GM21619 (cell line): ENCODE results near the gene LZTR1.
"Not testable (repeated sequence)": the region's sequence is repeated elsewhere in the genome, so short reads cannot be mapped to it uniquely, and the experiment has no call there.

Experiments
- ATAC-seq: cut with Tn5 transposase; IDR thresholded peaks from one replicate; pipeline ENCODE4 v1.9.1; 2021; ENCODE audit not compliant: unreplicated experiment

LZTR1 gene

DNA sequence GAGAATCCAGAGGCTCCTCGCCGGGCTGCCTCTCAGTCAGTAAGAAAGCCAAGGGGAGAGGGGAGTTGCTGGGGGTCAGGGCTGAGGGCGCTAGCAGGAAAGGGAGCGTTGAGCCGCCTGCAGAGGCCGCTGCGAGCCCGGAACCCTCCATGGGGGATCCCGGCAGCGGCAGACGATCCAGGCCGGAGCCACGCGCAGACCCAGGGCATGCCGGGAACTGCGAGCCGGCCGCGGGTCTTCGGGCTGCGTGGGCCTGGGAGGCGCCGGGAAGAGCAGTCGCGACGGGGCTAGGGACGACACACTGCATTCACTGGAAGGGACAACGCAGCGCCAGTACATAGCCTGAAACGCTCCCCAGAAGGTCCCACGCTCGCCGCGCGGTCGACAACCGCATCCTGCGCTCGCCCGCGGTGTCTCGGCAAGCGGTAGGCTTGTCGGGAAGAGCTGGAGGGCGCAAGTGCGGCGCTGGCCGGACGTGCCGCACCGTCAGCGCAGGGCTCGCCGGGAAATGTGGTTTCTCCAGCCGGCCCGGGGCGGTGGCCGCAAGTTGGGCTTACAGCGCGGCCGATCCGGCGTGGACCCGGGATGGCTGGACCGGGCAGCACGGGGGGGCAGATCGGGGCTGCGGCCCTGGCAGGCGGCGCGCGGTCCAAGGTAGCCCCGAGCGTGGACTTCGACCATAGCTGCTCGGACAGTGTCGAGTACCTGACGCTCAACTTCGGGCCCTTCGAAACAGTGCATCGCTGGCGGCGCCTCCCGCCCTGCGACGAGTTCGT is at the start of gene LZTR1:
Gene LZTR1, plus strand, starts transcription at position 511 of the 776 bp plus-strand sequence. Its CDS starts 75 bp downstream, at position 586.
- peak; percentile 81 for ATAC-seq

DNA sequence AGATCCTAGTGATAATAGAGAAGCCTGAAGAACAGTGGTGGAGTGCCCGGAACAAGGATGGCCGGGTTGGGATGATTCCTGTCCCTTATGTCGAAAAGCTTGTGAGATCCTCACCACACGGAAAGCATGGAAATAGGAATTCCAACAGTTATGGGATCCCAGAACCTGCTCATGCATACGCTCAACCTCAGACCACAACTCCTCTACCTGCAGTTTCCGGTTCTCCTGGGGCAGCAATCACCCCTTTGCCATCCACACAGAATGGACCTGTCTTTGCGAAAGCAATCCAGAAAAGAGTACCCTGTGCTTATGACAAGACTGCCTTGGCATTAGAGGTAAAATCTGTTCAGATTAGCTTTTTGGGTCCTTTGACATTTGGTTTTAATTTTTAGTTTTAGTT is 48.2 kb upstream of the LZTR1 start:
- ATAC-seq = no peak

DNA sequence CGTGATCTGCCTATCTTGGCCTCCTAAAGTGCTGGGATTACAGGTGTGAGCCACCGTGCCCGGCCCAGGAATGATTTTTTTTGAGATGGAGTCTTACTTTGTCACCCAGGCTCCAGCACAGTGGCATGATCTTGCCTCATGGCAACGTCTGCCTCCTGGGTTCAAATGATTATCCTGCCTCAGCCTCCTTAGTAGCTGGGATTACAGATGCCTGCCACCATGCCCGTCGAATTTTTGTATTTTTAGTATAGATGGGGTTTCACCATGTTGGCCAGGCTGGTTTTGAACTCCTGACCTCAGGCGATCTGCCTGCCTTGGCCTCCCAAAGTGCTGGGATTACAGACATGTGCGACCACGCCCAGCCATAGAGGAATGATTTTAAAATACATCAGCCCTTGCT is 47.0 kb upstream of the LZTR1 start:
- not testable (repeated sequence) for ATAC-seq

DNA sequence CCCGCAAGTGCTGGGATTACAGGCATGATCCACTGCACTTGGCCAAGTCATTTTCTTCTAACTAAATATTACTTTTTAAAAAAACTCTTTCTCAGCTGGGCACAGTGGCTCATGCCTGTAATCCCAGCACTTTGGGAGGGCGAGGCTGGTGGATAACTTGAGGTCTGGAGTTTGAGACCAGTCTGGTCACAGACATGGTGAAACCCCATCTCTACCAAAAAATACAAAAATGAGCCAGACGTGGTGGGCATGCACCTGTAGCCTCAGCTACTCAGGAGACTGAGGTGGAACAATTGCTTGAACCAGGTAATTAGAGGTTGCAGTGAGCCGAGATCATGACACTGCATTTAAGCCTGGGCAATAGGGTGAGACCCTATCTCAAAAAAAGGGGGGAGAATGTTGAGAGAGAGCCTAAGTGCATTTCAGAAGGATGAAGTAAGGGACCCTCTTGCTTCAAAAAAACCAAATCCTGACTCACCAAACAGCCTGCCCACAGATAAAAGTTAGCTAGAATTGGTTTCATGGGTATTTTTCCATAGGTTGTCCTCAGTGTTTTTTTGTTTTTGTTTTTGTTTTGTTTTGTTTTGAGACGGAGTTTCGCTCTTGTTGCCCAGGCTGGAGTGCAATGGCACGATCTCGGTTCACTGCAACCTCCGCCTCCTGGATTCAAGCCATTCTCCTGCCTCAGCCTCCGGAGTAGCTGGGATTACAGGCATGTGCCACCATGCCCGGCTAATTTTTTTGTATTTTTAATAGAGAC is 46.1 kb upstream of the LZTR1 start:
- not testable (repeated sequence) for ATAC-seq

DNA sequence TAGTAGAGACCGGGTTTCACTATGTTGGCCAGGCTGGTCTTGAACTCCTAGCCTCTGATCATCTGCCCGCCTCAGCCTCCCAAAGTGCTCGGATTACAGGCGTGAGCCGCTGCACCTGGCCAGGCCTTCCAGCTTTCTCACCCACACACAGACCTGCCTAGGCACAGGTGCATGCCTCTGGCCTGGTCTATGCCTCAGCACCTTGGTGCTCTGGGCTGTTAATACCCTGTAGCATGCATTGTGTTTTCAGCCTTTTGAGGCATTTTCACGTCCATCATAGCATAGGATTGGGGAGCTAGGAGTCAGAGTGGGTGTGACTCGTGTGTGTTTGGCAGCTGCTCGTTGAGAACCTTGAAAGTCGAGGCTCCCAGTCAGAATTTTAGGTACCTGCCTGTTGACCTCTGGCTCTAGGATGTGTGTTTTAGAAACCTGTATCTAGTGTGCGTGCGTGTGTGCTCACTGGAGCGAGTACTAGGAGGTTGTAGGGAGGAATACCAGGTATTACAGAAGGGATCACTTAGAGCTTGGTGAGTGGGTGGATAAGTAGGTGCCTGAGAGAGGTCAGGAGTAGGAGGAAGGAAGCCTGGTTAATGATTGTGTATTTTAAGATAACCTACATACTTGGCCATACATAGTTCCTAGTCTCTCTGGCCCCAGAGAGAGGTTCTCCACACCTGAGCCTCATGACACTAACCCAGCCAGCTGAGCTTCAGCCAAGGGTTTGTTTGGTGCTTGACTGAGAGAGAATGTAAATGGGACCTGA is 44.9 kb upstream of the LZTR1 start:
- ATAC-seq = no peak

DNA sequence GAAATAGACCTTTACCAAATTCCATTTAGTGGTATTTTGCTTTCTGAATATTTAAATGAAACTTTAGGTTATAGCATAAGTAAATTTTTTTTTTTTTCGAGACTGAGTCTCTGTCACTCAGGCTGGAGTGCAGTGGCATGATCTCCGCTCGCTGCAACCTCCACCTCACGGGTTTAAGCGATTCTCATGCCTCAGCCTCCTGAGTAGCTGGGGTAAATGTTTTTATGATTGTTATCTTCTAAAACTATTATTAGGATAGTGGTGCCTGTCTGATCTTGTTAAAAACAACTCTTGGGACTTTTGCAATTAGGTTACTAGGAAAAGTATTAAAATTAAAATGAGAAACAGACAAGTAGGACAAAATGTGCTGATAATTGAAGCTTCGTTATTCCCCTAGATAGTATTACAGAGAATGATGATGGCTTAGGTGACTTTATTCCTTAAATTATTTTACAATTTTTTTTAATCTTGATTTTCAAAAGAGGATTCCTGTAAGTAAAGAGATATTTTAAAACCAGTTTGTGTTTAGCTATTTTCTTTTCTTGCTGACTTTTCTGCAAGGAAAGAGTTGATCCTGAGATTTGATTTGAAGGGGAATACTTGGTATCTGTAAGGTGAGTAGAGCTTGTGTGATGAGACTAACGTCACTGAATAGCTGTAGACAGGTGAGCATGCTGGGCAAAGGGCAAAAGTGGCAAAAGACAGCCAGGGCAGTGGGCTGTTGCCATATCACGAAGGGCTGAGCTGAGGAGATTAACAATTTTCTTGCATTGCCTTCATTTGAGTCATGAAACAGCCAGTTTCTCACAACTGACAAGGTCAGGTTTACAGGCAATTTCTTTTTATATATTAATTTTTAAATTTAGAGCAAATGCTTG is 44.1 kb upstream of the LZTR1 start:
- no peak for ATAC-seq

DNA sequence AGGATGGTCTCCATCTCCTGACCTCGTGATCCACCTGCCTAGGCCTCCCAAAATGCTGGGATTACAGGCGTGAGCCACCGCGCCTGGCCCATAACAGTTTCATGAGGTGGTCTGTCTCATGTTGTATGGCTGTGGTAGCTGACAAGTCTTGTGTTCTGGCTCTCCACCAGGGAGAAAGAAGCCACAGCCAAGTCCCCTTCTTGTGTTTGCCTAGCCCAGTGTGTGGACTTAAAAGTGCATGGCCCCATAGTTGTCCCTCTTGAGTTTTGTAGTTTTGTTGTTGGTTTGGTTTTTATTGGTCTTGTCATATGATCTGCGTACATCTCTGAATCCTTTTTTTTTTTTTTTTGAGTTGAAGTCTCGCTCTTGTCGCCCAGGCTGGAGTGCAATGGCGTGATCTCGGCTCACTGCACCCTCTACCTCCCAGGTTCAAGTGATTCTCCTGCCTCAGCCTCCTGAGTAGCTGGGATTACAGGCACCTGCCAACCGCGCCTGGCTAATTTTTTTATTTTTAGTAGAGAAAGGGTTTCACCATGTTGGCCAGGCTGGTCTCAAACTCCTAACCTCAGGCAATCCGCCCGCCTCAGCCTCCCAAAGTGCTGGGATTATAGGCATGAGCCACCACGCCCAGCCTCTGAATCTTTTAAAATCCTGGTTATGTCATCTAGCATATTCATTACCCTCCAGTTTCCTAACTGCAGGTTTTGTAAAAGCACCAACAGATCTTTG is 42.5 kb upstream of the LZTR1 start:
- ATAC-seq = not testable (repeated sequence)

DNA sequence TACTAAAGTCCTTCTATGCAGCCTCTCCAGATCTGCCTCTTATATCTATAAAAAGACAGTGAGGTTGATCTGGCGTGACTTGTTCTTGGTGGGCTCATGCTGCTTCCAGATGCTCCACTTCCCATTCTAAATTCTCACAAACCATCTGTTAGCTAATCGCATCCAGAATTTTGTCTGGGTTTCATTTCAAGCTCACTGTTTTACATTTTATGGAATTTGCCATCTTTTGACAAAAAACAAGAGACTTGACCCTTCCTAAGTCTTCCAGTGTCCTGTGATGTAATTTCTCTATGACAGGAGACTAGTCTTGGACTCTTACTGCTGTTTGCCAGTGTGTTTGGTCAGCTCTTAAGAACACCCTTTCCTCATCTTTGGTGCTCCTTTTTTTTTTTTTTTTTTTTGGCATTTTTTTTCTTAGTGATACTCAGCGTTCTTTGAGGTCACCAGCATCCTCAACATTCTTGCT is 41.9 kb upstream of the LZTR1 start:
- no peak for ATAC-seq

DNA sequence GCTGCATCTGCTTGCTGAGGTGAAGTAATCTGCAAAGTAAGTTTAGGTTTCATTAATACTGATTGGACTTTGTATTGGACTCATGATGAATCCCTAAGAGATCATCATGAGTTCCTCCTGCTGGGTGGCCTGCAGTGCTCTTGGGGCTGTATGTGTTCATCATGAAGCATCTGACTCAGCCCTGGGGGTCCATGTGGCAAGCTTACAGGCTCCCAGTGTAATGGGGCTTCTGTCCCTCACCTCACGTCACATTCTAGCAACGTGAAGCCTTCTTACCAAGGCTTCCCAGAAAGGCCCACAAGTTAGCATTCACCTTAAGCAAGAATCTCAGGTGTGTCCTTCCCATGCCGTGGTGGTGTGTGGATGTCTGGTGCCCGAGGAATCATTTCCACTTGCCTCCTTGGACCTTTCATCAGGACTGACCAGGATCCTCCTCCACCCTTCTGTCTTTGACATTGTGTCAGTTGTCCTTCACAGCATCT is 41.2 kb upstream of the LZTR1 start:
- no peak for ATAC-seq

DNA sequence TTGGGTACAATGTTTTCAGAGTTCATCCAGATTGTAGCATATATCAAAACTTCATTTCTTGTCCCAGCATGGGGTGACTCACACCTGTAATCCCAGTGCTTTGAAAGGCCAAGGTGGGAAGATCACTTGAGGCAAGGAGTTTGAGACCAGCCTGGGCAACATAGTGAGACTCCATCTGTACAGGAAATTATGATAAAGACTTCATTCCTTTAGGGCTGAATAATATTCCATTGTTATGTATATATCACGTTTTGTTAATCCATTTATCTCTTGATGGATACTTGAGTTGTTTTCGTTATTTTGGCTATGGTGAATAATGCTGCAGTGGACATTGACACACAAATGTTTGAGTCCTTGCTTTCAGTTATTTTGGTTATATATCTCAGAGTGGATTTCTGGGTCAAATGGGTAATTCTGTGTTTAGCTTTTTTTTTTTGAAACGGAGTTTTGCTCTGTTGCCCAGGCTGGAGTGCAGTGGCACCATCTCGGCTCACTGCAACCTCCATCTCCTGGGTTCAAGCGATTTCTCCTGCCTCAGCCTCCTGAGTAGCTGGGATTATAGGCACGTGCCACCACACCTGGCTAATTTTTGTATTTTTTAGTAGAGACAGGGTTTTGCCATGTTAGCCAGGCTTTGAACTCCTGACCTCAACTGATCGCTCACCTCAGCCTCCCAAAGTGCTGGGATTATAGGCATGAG is 39.7 kb upstream of the LZTR1 start:
- ATAC-seq = not testable (repeated sequence)

DNA sequence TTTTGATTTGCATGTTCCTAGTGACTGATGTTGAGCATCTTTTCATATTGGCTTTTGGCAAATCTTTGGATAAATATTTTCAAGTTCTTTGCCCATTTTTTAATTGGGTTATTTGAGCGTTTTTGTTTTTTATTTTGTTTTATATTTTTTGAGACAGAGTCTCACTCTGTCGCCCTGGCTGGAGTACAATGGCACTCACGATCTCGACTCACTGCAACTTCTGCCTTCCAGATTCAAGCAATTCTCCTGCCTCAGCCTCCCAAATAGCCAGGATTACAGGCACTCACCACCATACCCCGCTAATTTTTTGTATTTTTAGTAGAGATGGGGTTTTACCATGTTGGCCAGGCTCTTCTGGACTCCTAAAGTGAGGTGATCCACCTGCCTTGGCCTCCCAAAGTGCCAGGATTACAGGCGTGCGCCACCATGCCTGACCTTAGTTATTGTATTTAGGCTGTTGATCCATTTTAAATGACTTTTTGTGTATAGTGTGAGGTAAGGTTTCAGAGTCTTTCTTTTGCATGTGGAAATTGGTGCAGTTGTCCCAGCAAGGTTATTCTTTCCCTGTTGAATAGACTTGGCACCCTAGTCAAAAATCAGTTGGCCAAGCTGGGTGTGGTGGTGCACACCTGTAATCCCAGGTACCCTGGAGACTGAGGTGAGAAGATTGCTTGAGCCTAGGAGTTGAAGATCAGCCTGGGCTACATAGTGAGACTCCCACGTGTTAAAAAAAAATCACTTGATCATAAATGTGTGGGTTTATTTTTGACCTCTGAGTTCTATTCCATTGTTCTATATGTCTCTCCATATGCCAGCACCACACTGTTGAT is 38.8 kb upstream of the LZTR1 start:
- no peak for ATAC-seq

DNA sequence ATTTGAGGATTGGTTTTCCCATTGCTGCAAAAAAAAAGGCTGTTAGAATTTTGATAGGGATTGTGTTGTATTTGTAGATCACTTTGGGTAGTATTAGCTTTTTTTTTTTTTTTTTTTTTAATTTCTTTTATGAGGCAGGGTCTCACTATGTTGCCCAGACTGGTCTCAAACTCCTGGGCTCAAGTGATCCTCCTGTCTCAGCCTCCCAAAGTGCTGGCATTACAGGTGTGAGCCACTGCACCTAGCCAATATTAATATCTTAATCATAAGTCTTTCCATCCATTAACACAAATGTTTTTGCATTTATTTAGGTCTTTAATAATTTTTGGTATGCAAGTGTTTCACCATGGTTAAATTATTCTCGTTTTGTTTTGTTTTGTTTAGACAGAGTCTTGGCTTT is 38.1 kb upstream of the LZTR1 start:
- ATAC-seq = no peak

DNA sequence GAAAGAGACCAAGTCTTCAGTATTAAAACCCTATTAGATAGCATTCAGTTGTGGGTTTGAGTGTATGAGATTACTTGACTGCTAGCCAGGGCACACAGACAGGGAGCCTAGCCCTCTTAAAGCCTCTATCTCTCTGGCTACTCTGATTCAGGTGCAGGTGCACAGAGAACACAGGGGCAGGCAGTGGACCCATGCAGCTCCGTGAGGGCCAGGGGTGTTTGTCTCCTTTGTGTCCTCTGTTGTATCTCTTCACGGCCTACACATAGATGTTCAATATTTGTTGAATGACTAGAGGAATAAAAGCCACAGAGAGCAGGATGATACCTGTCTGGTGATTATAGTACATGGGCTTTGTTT is 36.5 kb upstream of the LZTR1 start:
- ATAC-seq = no peak

DNA sequence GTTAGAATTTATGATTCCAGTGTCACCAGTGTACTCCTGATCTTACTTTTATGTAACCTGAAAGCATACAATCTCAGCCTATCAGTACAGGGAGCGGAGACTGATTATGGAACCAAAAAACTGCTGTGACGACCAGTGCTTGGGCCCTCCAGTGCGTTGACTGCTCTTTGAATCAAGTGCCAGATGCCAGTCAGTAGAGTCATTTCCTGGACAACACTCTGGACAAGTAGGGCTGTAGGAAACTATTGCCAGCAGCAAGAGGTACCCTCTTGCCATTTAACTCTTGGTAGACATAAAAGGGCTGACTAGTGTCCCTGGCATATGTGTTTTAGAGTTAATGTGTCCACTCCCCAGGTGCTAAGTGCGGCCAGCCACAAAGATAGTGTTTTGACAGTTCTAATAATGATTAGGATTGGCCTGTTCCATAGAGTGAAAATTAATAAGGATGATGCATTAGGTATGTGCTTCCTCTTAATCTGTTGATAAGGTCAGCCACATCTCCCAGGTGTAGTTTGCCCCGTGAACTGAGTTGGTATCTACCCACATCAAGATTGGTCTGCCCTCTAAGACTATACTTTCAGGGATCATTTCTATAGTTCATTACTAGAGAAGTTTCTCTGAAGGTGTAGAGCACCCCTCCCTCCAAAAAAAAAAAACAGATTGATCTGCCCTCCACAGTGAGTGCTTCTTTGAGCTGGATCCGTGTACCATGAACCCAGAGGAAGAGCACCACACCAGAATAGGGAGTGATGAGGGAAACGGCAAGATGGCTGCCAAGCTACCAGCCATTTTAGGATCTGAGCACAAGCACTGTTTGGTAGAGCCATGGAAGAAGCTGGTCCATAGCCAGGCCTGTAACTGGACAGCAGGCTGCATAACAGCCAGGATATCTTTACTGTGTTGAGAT is 35.8 kb upstream of the LZTR1 start:
- ATAC-seq = no peak

DNA sequence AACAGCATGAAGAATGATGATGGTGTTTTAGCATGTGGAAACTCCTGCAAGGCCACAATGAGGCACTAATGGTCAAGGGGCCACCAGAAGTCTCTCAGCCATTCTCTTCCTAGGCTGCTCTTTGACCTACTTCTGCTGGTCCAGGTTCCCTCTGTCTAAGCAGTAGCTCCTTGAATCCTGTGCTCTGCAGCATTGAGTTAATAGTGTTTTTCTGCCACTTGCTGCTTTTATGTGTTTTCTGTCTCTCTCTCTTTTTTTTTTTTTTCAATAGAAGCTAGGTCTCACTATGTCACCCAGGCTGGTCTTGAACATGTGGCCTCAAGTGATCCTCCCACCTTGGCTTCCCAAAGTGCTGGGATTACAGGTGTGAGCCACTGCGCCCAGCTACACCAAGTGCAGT is 35.1 kb upstream of the LZTR1 start:
- no peak for ATAC-seq

DNA sequence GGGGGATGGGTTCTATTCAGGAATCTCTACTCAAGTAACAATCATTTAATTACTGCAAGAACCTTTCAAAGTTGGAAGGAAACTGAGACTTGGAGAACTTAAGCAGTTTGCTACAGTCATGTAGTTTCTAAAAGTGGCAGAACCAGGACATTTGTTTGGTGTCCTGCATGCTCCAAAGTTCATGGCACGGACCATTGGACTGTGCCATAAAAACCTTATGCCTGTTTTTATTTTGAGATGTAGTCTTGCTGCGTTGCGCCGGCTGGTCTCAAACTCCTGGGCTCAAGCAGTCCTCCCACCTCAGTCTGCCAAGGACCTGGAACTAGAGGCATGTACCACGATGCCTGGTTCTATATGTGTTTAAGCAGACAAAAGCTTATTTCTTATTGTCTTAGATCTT is 33.6 kb upstream of the LZTR1 start:
- no peak for ATAC-seq

DNA sequence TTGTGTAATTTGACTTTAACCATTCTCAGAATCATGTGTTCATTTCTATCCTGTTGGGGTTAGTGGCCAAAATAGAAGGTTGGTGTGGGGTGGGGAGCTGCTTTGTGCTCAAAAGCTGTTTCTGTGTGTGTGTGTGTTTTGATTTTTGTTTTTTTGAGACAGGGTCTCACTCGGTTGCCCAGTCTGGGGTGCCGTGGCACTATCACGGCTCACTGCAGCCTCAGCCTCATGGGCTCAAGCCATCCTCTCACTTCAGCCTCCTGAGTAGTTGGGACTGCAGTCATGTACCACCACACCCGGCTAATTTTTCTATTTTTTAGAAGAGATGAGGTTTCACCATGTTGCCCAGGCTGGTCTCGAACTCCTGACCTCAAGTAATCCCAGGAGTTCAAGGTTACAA is 33.1 kb upstream of the LZTR1 start:
- ATAC-seq = no peak
